HK-2 (cell line): Measurements from ENCODE around the gene MAP3K5.

ENCODE experiments used
- DNase-seq: peaks from one replicate; pipeline ENCODE4 v3.0.0-alpha.2; 2018; ENCODE audit not compliant: unreplicated experiment

Gene MAP3K5

GRCh38 chr6:136685540-136686108, 106.7 kb downstream of the MAP3K5 start:
- DNase-seq, result no peak

DNA sequence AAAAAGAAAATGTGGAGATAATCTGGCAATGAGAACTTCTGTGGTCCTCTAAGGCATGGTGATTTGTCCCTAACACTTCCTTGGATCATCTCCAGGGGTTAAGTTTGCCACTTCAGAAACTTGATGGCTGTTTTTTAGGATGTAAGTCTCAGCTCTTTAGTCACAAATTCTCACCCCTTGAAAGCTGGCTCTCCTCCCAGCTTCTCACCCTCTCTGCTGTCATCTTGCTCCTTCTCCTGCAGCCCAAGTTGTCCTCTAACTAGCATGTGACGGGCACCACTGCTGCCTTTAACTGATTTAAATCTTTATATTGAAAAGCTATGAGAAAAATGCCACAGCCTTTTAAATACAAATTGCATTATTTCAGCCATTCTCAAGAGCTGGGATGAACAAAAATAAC, 107.8 kb downstream of the MAP3K5 start:
- no peak for DNase-seq

GRCh38 chr6:136683209-136683941, 108.9 kb downstream of the MAP3K5 start:
- no peak for DNase-seq

GRCh38 chr6:136682292-136682691, 110.0 kb downstream of the MAP3K5 start:
- no peak for DNase-seq

DNA sequence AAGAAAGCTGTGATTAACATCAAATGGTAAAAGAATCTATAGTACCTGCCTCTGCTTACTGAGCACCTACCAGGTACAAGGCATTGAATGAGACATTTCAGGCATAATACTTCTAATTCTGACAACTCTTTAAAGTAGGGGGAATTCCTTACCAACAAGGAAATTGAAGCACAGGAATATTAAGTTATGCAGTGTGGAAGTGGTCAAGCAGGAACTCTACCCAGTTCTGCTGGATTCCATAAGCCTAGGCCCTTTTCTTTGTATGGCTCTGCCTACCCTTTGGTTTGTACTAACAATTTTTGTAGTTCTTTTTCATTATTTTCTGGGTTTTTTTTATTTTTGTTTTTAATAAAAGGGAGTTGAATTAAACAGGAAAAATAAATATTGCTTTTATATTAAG, 114.5 kb downstream of the MAP3K5 start:
- DNase-seq, result no peak

DNA sequence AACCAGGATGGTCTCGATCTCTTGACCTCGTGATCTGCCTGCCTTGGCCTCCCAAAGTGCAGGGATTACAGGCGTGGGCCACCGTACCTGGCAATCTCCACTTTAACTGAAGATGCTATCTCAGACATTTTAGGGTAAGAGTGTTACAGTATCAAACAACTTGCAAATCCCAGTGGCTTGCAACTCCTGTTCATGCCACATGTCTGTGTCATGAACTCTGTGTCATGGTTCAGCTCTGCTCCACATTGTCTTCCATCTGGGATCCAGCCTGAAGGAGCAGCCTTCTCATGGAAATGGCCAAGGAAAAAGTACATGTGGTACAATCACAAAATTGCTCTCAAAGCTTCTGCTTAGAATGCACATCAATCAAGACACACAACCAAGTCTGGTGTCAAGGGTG, 114.9 kb downstream of the MAP3K5 start:
- no peak for DNase-seq

GRCh38 chr6:136676075-136676474, 116.2 kb downstream of the MAP3K5 start:
- DNase-seq, result no peak

DNA sequence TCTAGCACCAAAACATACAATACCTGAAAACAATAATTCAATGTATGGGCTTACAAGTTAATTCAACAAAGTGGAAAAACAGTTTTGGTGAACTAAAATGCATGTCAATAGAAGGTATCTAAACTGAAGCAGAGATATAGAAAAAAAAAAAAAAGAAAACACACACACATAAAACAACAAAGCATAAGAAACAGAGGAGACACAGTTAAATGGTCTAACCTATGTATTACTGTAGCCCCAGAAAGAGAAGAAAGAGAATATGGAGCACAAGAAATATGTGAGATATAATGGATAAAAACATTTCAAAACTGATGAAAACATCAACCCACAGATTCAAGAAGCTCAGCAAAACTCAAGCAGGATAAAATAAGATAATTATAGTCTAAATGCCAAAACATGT, 118.7 kb downstream of the MAP3K5 start:
- no peak for DNase-seq

- no peak for DNase-seq
These were observed 120.1 kb downstream of the MAP3K5 start for GRCh38 chr6:136672144-136672543.

DNA sequence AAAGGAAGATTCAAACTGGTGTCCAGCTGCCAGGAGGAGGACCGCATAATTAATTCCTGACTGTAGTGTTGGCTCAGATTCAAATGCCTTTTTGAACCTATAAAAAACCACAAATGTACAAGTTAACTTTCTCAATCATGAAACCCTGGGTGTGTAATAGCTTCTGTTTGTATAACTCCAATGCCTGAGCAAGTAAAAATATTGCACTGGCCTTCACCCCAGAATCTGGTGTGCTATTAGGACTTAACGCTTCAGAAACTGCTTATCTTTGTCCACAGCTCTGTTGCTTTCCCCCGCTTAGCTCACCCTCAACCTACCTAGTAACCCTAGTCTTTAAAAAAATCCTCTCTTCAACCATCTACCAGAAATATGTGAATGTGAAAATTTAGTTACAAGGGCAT, 123.0 kb downstream of the MAP3K5 start:
- DNase-seq, result no peak

DNA sequence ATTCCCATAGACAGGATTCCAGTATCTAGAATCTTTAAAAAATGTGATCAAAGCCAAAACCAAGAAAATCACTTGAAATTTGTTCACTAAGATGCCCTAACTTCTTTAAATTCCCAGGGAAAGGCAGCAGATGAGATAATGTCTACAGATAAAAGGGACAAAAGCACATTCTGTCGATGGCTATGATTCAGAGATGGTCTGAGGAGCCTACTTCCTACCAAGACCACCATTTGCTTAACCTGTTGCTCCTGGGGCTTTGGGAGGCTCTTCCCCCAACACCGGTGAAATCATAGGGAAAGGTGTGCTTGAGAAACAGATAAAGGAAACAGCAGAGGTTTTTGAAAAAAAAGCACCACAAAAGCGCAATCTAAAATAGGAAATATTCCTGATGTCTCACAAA, 123.7 kb downstream of the MAP3K5 start:
- no peak for DNase-seq

- DNase-seq, result no peak
These were observed 126.2 kb downstream of the MAP3K5 start for GRCh38 chr6:136666041-136666440.

DNA sequence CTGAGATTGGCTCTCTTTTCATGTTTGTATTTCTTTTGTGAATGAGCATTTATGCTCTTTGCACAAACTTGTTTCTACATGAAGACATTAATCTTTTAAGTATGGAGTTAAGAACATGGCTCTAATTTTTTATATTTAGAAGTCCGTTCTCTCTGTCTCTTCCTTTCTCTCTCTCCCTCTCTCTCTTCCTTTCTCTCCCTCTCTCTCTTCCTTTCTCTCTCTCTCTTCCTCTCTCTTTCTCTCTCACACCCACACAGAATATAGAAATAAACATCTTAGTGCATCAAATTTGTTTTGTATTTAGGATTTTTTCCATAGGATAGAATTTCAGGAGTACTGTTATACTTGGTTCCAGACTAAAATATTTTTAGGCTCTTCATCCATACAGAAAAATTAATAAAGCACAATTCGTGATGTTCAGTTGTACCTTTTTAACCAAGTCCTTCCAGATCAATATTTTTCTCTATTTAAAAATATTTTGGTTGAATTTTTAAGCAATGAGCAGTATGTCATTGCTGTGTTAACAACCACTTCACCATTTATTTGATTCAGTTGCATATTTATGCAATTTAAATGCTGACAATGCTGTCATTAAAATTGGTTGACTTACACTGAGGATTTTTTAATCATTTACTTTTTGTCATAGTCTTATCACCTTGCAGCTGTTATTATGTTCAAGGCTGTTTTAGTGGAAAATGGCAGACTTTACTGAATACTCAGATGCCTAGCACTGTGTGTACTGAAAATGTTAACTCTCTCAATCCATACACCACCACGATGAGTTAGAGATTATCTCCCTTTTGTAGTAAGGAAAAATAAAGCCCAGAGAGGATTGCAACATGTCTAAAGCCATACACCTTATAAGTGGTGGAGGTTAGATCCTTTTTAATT, 129.7 kb downstream of the MAP3K5 start:
- no peak for DNase-seq

DNA sequence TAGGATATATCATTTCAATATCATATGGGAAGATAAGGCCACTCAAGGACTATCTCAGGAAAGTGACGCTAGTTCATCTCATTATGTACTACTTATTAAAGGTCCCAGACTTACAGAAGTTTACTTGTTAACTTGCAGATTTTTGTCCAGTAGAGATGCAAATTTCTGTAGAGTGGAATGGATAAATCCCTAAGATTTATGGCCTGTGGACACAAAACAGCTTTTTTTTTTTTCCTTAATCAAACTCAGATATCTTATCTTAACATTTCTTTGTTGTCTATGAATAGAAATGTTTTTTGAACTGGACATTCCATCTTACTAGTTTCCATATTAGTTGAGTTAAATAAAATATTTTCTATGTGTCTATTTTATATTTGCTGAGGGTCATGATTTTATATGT, 131.6 kb downstream of the MAP3K5 start:
- no peak for DNase-seq

- DNase-seq, result no peak
These were observed 132.2 kb downstream of the MAP3K5 start for GRCh38 chr6:136659991-136660499.

- DNase-seq, result no peak
These were observed 133.6 kb downstream of the MAP3K5 start for GRCh38 chr6:136658711-136659110.

DNA sequence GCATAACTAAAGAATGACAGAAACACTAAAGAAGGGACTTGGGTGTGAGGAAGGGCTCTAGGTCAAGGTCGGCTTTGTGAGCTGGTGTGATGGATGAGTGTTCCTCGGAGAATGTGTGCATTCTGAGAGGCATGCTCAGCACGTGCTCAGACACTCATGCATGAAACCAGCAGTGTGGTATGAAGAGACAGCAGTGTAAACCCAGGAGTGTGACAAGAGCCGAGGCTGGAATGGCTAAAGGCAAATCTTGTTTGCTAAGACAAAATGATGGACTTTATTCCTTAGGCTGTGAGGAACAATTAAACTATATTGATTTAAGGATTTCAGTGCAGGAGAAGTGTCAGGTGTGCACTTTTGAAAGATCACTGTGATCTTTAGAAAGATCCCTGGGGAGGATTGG, 134.6 kb downstream of the MAP3K5 start:
- DNase-seq, result peak; percentile 34

- DNase-seq, result no peak
These were observed 136.2 kb downstream of the MAP3K5 start for GRCh38 chr6:136656121-136656520.

DNA sequence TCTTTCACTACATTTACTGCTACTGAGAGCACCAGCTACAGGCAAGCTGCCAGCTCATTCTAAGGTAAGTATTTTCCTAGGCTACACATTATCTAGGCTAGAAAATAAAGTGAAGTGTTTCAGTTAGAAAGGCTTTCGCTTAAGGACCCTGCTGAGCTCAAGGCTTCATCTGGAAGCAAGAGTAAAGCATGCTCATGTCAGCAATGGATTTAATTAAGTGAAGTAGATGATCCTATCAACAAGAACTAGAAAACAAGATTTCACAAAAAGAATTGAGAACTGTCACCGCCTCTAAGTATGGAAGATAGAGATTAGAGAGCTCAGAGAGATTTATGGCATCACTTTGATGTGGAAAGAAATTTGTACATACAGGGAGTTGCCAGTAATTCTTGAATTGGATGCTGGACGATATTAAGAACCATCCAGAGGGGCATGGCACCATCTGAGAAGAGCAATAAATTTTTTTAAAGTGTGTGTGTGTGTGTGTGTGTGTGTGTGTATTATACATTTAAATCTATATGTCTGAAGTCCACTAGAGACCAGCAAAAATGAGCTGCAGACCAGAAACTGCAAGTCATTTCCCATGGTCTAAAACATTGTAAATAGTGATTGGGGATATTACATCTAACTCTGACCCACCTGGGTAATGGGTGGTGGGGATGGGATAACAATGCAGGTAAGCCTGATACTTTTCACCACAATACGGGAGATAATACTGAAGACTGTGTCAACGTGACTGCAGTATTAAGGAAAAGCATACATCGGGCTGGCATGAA, 136.8 kb downstream of the MAP3K5 start:
- no peak for DNase-seq

GRCh38 chr6:136654086-136654485, 138.2 kb downstream of the MAP3K5 start:
- DNase-seq, result no peak

- DNase-seq, result no peak
These were observed 139.6 kb downstream of the MAP3K5 start for GRCh38 chr6:136652656-136653055.

DNA sequence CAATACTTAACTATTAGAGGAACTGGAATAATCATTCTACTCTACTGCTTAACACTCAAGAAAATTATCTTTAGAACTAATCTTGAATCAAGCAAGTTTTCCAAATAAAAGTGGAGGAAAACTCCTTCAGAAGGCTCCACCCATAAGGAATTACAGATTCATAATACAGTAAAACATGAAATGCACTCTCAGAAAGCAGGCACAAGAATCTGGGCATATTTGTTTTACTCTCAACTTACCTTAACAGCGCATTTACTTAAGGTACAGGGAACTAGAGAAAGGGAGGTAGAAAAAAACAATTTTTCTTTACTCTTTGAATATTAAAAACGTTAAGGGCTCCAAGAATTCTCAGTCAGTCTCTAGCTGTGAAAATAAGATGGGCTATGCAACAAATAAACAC, 140.3 kb downstream of the MAP3K5 start:
- no peak for DNase-seq
